Stimulated activated CD8-positive, alpha-beta memory T cell treated with anti-CD3 and anti-CD28 coated beads, Interleukin-4, amount 100 ng/mL, for 4 hours (primary cell): ENCODE results near the gene ALCAM.

Experiments
- DNase-seq, 2 donors: peaks; one replicate each; pipeline ENCODE4 v3.0.0-alpha.2; 2020; ENCODE audit warnings: low read depth in 2 of 2, low spot score in 1 of 2

Gene ALCAM

GRCh38 chr3:105526360-105527111, 159.8 kb downstream of the ALCAM start:
- DNase-seq, result no peak

- no peak for DNase-seq
Measured at GRCh38 chr3:105527535-105527934, 160.8 kb downstream of the ALCAM start.

- no peak for DNase-seq
Measured at GRCh38 chr3:105527949-105528348, 161.2 kb downstream of the ALCAM start.

GRCh38 chr3:105528955-105529354, 162.2 kb downstream of the ALCAM start:
- DNase-seq, result no peak

- no peak for DNase-seq
Measured at GRCh38 chr3:105529456-105529855, 162.7 kb downstream of the ALCAM start.

GRCh38 chr3:105532251-105532650, 165.5 kb downstream of the ALCAM start:
- DNase-seq, result no peak

GRCh38 chr3:105533960-105534359, 167.3 kb downstream of the ALCAM start:
- no peak for DNase-seq

GRCh38 chr3:105534491-105534890, 167.8 kb downstream of the ALCAM start:
- no peak for DNase-seq

GRCh38 chr3:105537371-105538080, 170.8 kb downstream of the ALCAM start:
- no peak for DNase-seq

GRCh38 chr3:105538483-105538882, 171.8 kb downstream of the ALCAM start:
- no peak for DNase-seq

- no peak for DNase-seq
Measured at GRCh38 chr3:105539897-105540296, 173.2 kb downstream of the ALCAM start.

- DNase-seq, result no peak
Measured at GRCh38 chr3:105542282-105543019, 175.7 kb downstream of the ALCAM start.

GRCh38 chr3:105545051-105545450, 178.3 kb downstream of the ALCAM start:
- no peak for DNase-seq

GRCh38 chr3:105553851-105554250, 187.1 kb downstream of the ALCAM start:
- DNase-seq, result no peak

- DNase-seq, result no peak
Measured at GRCh38 chr3:105555206-105555605, 188.5 kb downstream of the ALCAM start.

- no peak for DNase-seq
Measured at GRCh38 chr3:105559856-105560255, 193.1 kb downstream of the ALCAM start.

- DNase-seq, result no peak
Measured at GRCh38 chr3:105561876-105562275, 195.2 kb downstream of the ALCAM start.

- no peak for DNase-seq
Measured at GRCh38 chr3:105564546-105565288, 198.0 kb downstream of the ALCAM start.

GRCh38 chr3:105571005-105571404, 204.3 kb downstream of the ALCAM start:
- DNase-seq, result no peak

- DNase-seq, result no peak
Measured at GRCh38 chr3:105572501-105572900, 205.8 kb downstream of the ALCAM start.

GRCh38 chr3:105579439-105579838, 212.7 kb downstream of the ALCAM start:
- DNase-seq, result no peak
